NCI-H146 (cell line): ENCODE measurements around the gene SLTM.
"Not testable (repeated sequence)": the region's sequence is repeated elsewhere in the genome, so short reads cannot be mapped to it uniquely, and the experiment has no call there.

Experiments used
- DNase-seq: peaks from one replicate; lab custom pipeline; 2025; lab: John Stamatoyannopoulos, UW

The SLTM gene

GRCh38 chr15:58926823-58927222 lies 6.7 kb downstream of the SLTM start:
- no peak for DNase-seq

GRCh38 chr15:58924327-58924726 lies 9.2 kb downstream of the SLTM start:
- no peak for DNase-seq

GRCh38 chr15:58923696-58924300 lies 9.7 kb downstream of the SLTM start:
- DNase-seq = no peak

- DNase-seq = no peak
These were observed 10.2 kb downstream of the SLTM start for GRCh38 chr15:58923284-58923683.

GRCh38 chr15:58921267-58921790 lies 12.2 kb downstream of the SLTM start:
- DNase-seq = no peak

GRCh38 chr15:58920447-58920846 lies 13.0 kb downstream of the SLTM start:
- not testable (repeated sequence) for DNase-seq

- DNase-seq = no peak
These were observed 14.2 kb downstream of the SLTM start for GRCh38 chr15:58919232-58919631.

- no peak for DNase-seq
These were observed 15.2 kb downstream of the SLTM start for GRCh38 chr15:58918239-58918638.

GRCh38 chr15:58917613-58918129 lies 15.8 kb downstream of the SLTM start:
- not testable (repeated sequence) for DNase-seq

GRCh38 chr15:58916962-58917361 lies 16.5 kb downstream of the SLTM start:
- no peak for DNase-seq

GRCh38 chr15:58910456-58910855 lies 23.0 kb downstream of the SLTM start:
- DNase-seq = no peak

- no peak for DNase-seq
These were observed 23.9 kb downstream of the SLTM start for GRCh38 chr15:58909616-58910015.

- no peak for DNase-seq
These were observed 24.7 kb downstream of the SLTM start for GRCh38 chr15:58908550-58909309.

GRCh38 chr15:58900631-58901030 lies 32.8 kb downstream of the SLTM start:
- DNase-seq = no peak

GRCh38 chr15:58898150-58898680 lies 35.3 kb downstream of the SLTM start:
- no peak for DNase-seq

- DNase-seq = no peak
These were observed 44.1 kb downstream of the SLTM start for GRCh38 chr15:58889363-58889762.

- no peak for DNase-seq
These were observed 46.6 kb downstream of the SLTM start for GRCh38 chr15:58886921-58887320.

GRCh38 chr15:58883926-58884325 lies 49.6 kb downstream of the SLTM start:
- DNase-seq = not testable (repeated sequence)

- no peak for DNase-seq
These were observed 51.2 kb downstream of the SLTM start for GRCh38 chr15:58882243-58882642.

- DNase-seq = no peak
These were observed 53.2 kb downstream of the SLTM start for GRCh38 chr15:58880320-58880719.

- DNase-seq = no peak
These were observed 55.3 kb downstream of the SLTM start for GRCh38 chr15:58877999-58878825.
